Measurements from ENCODE around the gene AFF3. TPM values are rescaled to one million over a fixed set of nuclear protein-coding genes. Genes with fewer than 3 reads are reported as not detected.
"Not testable (repeated sequence)": the region's sequence is repeated elsewhere in the genome, so short reads cannot be mapped to it uniquely, and the experiment has no call there.

AFF3 gene
- total RNA-seq, 3 donors from 2014 or later (not counting 1 experiment from before 2014, with no cell fraction given) = 4.6 to 9.6 (median 5.6) TPM

DNA sequence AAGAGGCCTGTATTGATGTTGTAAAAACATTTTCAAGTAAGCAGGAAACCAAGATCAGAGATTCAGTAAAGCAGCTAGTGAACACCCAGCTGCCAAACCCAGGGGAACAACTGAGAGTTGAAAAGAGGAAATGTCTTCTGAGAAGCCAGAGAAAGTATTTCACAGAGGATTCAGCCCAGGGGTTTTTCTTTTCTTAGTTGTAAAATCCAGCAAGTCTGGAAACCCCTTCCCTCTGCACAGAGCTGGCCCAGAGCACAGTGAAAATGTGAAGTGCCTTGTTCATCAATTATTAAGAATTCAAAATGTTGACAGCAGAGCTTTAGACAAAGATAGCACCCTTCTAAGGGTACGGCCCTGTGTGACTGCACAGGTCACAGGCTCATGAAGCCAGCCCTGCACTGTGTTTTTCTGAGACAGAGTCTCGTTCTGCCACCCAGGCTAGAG lies 28.4 kb downstream of the AFF3 start:
- intact Hi-C loops (cut with micrococcal nuclease) = no loop called here
- H3K4me1 ChIP-seq (ENCODE audit: control insufficient read depth, insufficient read depth, low read length) = peaks cover 11% of the 10 kb centered on the region
- no peaks in the 10 kb centered on the region for H3K9me3 ChIP-seq (ENCODE audit: control insufficient read depth, insufficient read depth, low read length)
- Mint-ChIP-seq H3K27me3 (ENCODE audit: low read depth in 2 of 2) (peaks cover 0 to 3% of the 10 kb centered on the region in 2 donors), H3K4me3 (no peak overlapping the region), H3K4me1 (peaks cover 0 to 10% of the 10 kb centered on the region in 2 donors), H3K27ac (peak overlapping the region in 1 of 2 donors; percentile 3), H3K9me3 (peaks cover 3 to 4% of the 10 kb centered on the region in 2 donors), H3K36me3 (peaks cover 7% of the 10 kb centered on the region)
- TF ChIP-seq, protein P1, sequence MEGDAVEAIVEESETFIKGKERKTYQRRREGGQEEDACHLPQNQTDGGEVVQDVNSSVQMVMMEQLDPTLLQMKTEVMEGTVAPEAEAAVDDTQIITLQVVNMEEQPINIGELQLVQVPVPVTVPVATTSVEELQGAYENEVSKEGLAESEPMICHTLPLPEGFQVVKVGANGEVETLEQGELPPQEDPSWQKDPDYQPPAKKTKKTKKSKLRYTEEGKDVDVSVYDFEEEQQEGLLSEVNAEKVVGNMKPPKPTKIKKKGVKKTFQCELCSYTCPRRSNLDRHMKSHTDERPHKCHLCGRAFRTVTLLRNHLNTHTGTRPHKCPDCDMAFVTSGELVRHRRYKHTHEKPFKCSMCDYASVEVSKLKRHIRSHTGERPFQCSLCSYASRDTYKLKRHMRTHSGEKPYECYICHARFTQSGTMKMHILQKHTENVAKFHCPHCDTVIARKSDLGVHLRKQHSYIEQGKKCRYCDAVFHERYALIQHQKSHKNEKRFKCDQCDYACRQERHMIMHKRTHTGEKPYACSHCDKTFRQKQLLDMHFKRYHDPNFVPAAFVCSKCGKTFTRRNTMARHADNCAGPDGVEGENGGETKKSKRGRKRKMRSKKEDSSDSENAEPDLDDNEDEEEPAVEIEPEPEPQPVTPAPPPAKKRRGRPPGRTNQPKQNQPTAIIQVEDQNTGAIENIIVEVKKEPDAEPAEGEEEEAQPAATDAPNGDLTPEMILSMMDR (IDR thresholded peaks at IDR 0.05) = no peak
- DNase-seq (peak in 1 of 2 donors; percentile 34), ATAC-seq (no peak)
- H3K27me3 ChIP-seq (ENCODE audit: control insufficient read depth, insufficient read depth, low read length) = no peaks in the 10 kb centered on the region
- H3K27ac ChIP-seq (ENCODE audit: low read length) = no peak overlapping the region
- no peak overlapping the region for H3K4me3 ChIP-seq (ENCODE audit: low read length)
- no peaks in the 10 kb centered on the region for H3K36me3 ChIP-seq (ENCODE audit: control insufficient read depth, insufficient read depth, low read length)
- 32% methylated on average over 2 of the region's 2 CpGs for WGBS (ENCODE audit: insufficient coverage)

DNA sequence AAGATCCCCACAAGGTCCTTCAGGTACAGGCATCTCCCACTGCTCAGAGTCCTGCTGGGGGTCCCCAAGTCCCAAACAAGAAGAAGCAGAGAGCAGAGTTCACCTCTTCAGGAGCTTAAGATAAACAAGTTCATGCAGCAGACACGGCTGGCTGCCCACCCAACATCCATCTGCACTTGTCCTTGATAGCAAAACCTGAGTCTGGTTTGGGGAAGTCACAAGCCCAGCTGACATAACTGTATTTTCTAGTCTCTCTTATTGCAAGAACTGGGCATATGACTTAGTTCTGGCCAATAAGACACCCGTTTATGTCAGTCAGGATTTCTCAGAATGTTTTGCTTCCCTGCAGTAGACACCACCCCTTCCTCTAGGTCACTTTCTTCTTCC lies 31.8 kb downstream of the AFF3 start:
- WGBS (ENCODE audit: insufficient coverage) = 42% methylated on average over 2 of the region's 2 CpGs
- no peaks in the 10 kb centered on the region for H3K9me3 Mint-ChIP-seq
- TF ChIP-seq, protein P1 (IDR thresholded peaks at IDR 0.05) = no peak
- Histone ChIP-seq H3K36me3 (ENCODE audit: control insufficient read depth, insufficient read depth, low read length) (no peaks in the 10 kb centered on the region), H3K4me1 (ENCODE audit: control insufficient read depth, insufficient read depth, low read length) (peaks cover 14% of the 10 kb centered on the region), H3K27ac (ENCODE audit: low read length) (peak overlapping the region; percentile 5), H3K9me3 (ENCODE audit: control insufficient read depth, insufficient read depth, low read length) (no peaks in the 10 kb centered on the region), H3K4me3 (ENCODE audit: low read length) (no peak overlapping the region), H3K27me3 (ENCODE audit: control insufficient read depth, insufficient read depth, low read length) (no peaks in the 10 kb centered on the region)
- intact Hi-C loops (cut with micrococcal nuclease) = no loop called here
- ATAC-seq (no peak), DNase-seq (no peak)
- H3K4me3 Mint-ChIP-seq = no peak overlapping the region
- H3K27me3 Mint-ChIP-seq (ENCODE audit: low read depth in 2 of 2) = peaks cover 15 to 22% of the 10 kb centered on the region in 2 donors
- peaks cover 0 to 10% of the 10 kb centered on the region in 2 donors for H3K4me1 Mint-ChIP-seq
- H3K27ac Mint-ChIP-seq = no peak overlapping the region
- H3K36me3 Mint-ChIP-seq = no peaks in the 10 kb centered on the region

DNA sequence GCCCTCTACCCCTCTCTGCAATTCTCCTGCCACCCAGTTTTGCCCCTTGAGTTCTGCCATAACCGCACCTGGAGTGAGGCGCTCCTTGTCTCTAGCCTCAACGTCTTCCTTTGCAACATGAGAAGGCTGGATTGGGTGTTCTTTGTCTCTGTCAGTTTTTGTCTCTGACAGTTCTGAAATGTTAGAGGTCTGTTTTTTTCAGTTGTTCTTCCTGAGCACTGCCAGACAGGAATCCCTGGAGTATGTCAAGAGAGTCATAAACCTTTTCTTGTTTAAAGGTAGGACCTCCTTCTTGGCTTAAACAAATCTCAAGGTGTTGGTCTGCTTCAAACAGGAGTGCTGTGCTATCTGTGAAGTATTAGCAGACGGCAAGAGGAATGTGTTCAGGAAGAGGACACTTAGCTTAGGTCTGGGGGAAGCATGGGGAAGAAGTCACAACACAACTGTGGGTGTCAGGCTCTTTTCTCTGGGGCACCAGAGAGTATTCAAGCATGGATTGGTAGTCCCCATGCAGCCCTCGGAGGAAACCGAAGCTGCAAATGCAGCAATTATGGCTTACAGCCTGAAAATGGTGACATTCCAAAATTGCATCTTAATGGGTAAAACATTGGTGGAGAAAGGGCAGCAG lies 32.3 kb downstream of the AFF3 start:
- 74% methylated on average over 6 of the region's 6 CpGs for WGBS (ENCODE audit: insufficient coverage)
- Histone ChIP-seq H3K27ac (ENCODE audit: low read length) (no peak overlapping the region), H3K4me1 (ENCODE audit: control insufficient read depth, insufficient read depth, low read length) (peaks cover 19% of the 10 kb centered on the region), H3K27me3 (ENCODE audit: control insufficient read depth, insufficient read depth, low read length) (no peaks in the 10 kb centered on the region), H3K9me3 (ENCODE audit: control insufficient read depth, insufficient read depth, low read length) (no peaks in the 10 kb centered on the region), H3K36me3 (ENCODE audit: control insufficient read depth, insufficient read depth, low read length) (no peaks in the 10 kb centered on the region), H3K4me3 (ENCODE audit: low read length) (no peak overlapping the region)
- H3K27ac Mint-ChIP-seq = no peak overlapping the region
- no peak for ATAC-seq
- intact Hi-C loops (cut with micrococcal nuclease) = no loop called here
- peaks cover 18 to 24% of the 10 kb centered on the region in 2 donors for H3K27me3 Mint-ChIP-seq (ENCODE audit: low read depth in 2 of 2)
- H3K4me3 Mint-ChIP-seq = no peak overlapping the region
- H3K9me3 Mint-ChIP-seq = no peaks in the 10 kb centered on the region
- TF ChIP-seq, protein P1 (IDR thresholded peaks at IDR 0.05) = no peak
- no peak for DNase-seq
- H3K4me1 Mint-ChIP-seq = peaks cover 0 to 10% of the 10 kb centered on the region in 2 donors
- H3K36me3 Mint-ChIP-seq = no peaks in the 10 kb centered on the region

DNA sequence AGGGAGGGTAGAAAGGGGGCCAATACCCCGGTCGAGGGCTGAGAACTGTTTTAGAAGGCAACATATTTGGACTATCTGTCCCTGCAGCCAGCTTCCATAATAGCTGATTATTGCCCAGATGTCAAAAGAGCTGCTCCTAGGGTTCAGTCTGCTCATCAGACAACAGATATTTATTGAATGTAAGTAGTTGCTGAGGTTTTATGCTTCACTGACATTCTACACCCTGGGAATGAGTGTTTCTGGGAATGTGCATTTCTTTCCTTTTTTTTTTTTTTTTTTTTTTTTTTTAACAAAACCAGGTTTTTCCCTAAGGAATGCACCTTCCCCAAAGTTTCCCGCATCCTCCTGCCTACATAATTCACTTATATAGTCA lies 33.8 kb downstream of the AFF3 start:
- H3K9me3 ChIP-seq (ENCODE audit: control insufficient read depth, insufficient read depth, low read length); H3K27ac Mint-ChIP-seq; H3K27me3 ChIP-seq (ENCODE audit: control insufficient read depth, insufficient read depth, low read length); ATAC-seq; H3K9me3 Mint-ChIP-seq; H3K36me3 Mint-ChIP-seq; H3K27ac ChIP-seq (ENCODE audit: low read length); H3K4me3 Mint-ChIP-seq; intact Hi-C loops (cut with micrococcal nuclease); H3K36me3 ChIP-seq (ENCODE audit: control insufficient read depth, insufficient read depth, low read length); H3K4me1 Mint-ChIP-seq; H3K4me3 ChIP-seq (ENCODE audit: low read length); H3K4me1 ChIP-seq (ENCODE audit: control insufficient read depth, insufficient read depth, low read length); DNase-seq: not testable (repeated sequence)
- H3K27me3 Mint-ChIP-seq (ENCODE audit: low read depth in 2 of 2) = peaks cover 18 to 24% of the 10 kb centered on the region in 2 donors
- WGBS (ENCODE audit: insufficient coverage) = 91% methylated on average over 2 of the region's 3 CpGs

Measured in natural killer cell (primary cell).